ENCODE results near the gene SNX32. TPM values are rescaled to one million over a fixed set of nuclear protein-coding genes. Genes with fewer than 3 reads are reported as not detected.

The SNX32 gene
- total and polyA plus RNA-seq, 9 of the 15 experiments (the other 6 are each of a cell fraction or from before 2014, with no cell fraction given), result 0.03 TPM; not detected in 7

GRCh38 chr11:65903068-65903481 lies 69.3 kb downstream of the SNX32 start:
- Histone ChIP-seq H3K27me3 (ENCODE audit: control insufficient read depth in 2 of 2, insufficient read depth in 2 of 2, low read length in 2 of 2) (no peaks in the 10 kb centered on the region), H3K4me2 (ENCODE audit: insufficient read depth, low read length) (peak overlapping the region; percentile 64), H4K20me1 (replicated peaks; ENCODE audit: control insufficient read depth, insufficient read depth, low read length) (peaks cover 4% of the 10 kb centered on the region; the same call in 1 of the 2 replicates), H2AFZ (ENCODE audit: low read depth, low read length) (peak overlapping the region; percentile 73), H3K9ac (ENCODE audit: insufficient read depth in 1 of 2, low read depth in 2 of 2, low read length in 2 of 2) (peak overlapping the region; percentile 42 to 88; a peak in 3 of 4 replicates), H3K4me1 (replicated peaks in 1 of 2; ENCODE audit: control insufficient read depth in 2 of 2, insufficient read depth in 2 of 2, low read length in 2 of 2) (peaks cover 44 to 64% of the 10 kb centered on the region in 2 experiments), H3K79me2 (ENCODE audit: control insufficient read depth, insufficient read depth, low read length) (peaks cover 21% of the 10 kb centered on the region), H3K36me3 (ENCODE audit: control insufficient read depth, insufficient read depth, low read length) (peaks cover 13% of the 10 kb centered on the region; the same call in 2 of the 3 replicates), H3K9me1 (ENCODE audit: control insufficient read depth, insufficient read depth, low read length) (no peaks in the 10 kb centered on the region), H3K4me3 (no peak overlapping the region), H3K27ac (ENCODE audit: extremely low read depth, low read depth, low read length) (peak overlapping the region; percentile 76), H3K9me3 (replicated peaks; ENCODE audit: control insufficient read depth, insufficient read depth, low read depth, low read length) (no peaks in the 10 kb centered on the region)
- no TSS peak for BruUV-seq (replicated peaks)
- peak; percentile 64 for FAIRE-seq
- DNase-seq (ENCODE audit: extremely low read depth in 1 of 4, low spot score in 3 of 4), result peak; percentile 53 to 78 (median 60)
- CTCF ChIA-PET (ENCODE audit: low intra/inter-chr PET ratio), result no interaction called here
- POLR2A ChIA-PET, result interaction anchor here (0.7 to 8.0 kb wide), 5 partner anchors 10 to 34 kb away, joined by 3 to 136 read pairs (median 3); partner anchors contain the start of genes CCDC85B and FIBP
- in situ Hi-C loops (cut with MboI), result no loop called here
- WGBS (ENCODE audit: insufficient coverage, low coverage, missing lambda C conversion rate), result 0% methylated on average over 5 of the region's 5 CpGs
- ATAC-seq, result peak; percentile 8
- intact Hi-C loops (cut with micrococcal nuclease), result loop anchor here (5.0 kb wide), 1 partner anchor 46 kb away; the partner anchor contains the start of gene CFL1
- TF ChIP-seq ZFP91 (CRISPR knock-in tag; IDR thresholded peaks at IDR 0.05) (no peak), ATF3 (IDR thresholded peaks at IDR 0.05) (peak; percentile 77), ATF3 (CRISPR knock-in tag; conservative IDR thresholded peaks at IDR 0.05) (no peak), ARID1B (IDR thresholded peaks at IDR 0.05) (peak; percentile 54; the same call in 1 of the 2 replicates), ZBTB1 (CRISPR knock-in tag; IDR thresholded peaks at IDR 0.05; ENCODE audit: borderline replicate concordance, low read depth) (peak; percentile 86; the same call in 1 of the 2 replicates), CREM (IDR thresholded peaks at IDR 0.05; ENCODE audit: low read depth) (peak; percentile 58; the same call in 1 of the 2 replicates), SNIP1 (IDR thresholded peaks at IDR 0.05; ENCODE audit: low read depth) (no peak), ZNF431 (CRISPR knock-in tag; IDR thresholded peaks at IDR 0.05) (0 out of 2 replicates have a peak, but pooled peaks have one; percentile 45), HMBOX1 (IDR thresholded peaks at IDR 0.05) (peak; percentile 27; the same call in 1 of the 2 replicates), GATAD2A (IDR thresholded peaks at IDR 0.05) (peak; percentile 82; the same call in 1 of the 2 replicates), NEUROD1 (IDR thresholded peaks at IDR 0.05; ENCODE audit: borderline replicate concordance, low read depth, low read length, partially characterized antibody) (peak; percentile 41), DLX4 (CRISPR knock-in tag; IDR thresholded peaks at IDR 0.05) (no peak), ARNT (IDR thresholded peaks at IDR 0.05) (0 out of 4 replicates have a peak, but pooled peaks of 1 of the 2 experiments have one; percentile 33), CXXC5 (CRISPR knock-in tag; IDR thresholded peaks at IDR 0.05) (0 out of 2 replicates have a peak, but pooled peaks have one; percentile 6), BHLHE40 (IDR thresholded peaks at IDR 0.05; ENCODE audit: low read length) (peak; percentile 62; the same call in 1 of the 2 replicates)
- TF ChIP-seq, protein P1, sequence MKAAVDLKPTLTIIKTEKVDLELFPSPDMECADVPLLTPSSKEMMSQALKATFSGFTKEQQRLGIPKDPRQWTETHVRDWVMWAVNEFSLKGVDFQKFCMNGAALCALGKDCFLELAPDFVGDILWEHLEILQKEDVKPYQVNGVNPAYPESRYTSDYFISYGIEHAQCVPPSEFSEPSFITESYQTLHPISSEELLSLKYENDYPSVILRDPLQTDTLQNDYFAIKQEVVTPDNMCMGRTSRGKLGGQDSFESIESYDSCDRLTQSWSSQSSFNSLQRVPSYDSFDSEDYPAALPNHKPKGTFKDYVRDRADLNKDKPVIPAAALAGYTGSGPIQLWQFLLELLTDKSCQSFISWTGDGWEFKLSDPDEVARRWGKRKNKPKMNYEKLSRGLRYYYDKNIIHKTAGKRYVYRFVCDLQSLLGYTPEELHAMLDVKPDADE (conservative IDR thresholded peaks at IDR 0.05; ENCODE audit: control insufficient read depth, low read depth, low read length), result peak; percentile 42; the same call in 1 of the 2 replicates
